Panc1 (cell line): ENCODE data around the gene RLN1. TPM values are rescaled to one million over a fixed set of nuclear protein-coding genes. Genes with fewer than 3 reads are reported as not detected.

Experiments used
- ATAC-seq: fragments of 200-7000 bp; cut with Tn5 transposase; 2 replicates; pipeline ENCODE4 v1.9.1; 2020; ENCODE audit warnings: mild to moderate bottlenecking, moderate library complexity
- BruUV-seq: library from RNA; stranded (reverse); fragments of 400-500 nt; replicated peaks from 2 replicates; lab custom pipeline; 2021; lab: Mats Ljungman, UMichigan
- CTCF ChIA-PET: fragments of 300-600 bp; sonication (Branson Sonifier 250); formaldehyde crosslinking; loops from one replicate; lab custom pipeline; 2022; ENCODE audit warnings: antibody characterized with exemption; lab: Charles Lee
- POLR2A ChIA-PET: fragments of 300-600 bp; sonication (Branson Sonifier 250); formaldehyde crosslinking; loops from one replicate; lab custom pipeline; 2022; ENCODE audit warnings: antibody characterized with exemption; lab: Charles Lee
- DNase-seq: peaks from one replicate; pipeline ENCODE4 v3.0.0-alpha.2; 2010; ENCODE audit warnings: low read depth, low spot score
- H3K27ac ChIP-seq: 2 replicates; pipeline ENCODE4 v1.5.1; 2011; ENCODE audit warnings: mild to moderate bottlenecking, low read length, inconsistent platforms
- H3K27me3 ChIP-seq: fragments of 200-500 bp; sonication (Bioruptor generic); 2 replicates; pipeline ENCODE4 v1.6.0; 2014; ENCODE audit warnings: low read length, inconsistent platforms; ENCODE audit not compliant: control insufficient read depth, insufficient read depth
- H3K36me3 ChIP-seq: fragments of 200-500 bp; sonication (Bioruptor generic); 2 replicates; pipeline ENCODE4 v1.5.1; 2014; ENCODE audit warnings: inconsistent platforms, mild to moderate bottlenecking, low read length, moderate library complexity; ENCODE audit not compliant: control insufficient read depth, insufficient read depth
- H3K4me1 ChIP-seq: 2 replicates; pipeline ENCODE4 v1.5.1; 2011; ENCODE audit warnings: inconsistent platforms, mild to moderate bottlenecking, low read length, moderate library complexity; ENCODE audit not compliant: control insufficient read depth, insufficient read depth
- H3K4me3 ChIP-seq, 2 experiments: 2 replicates each; pipeline ENCODE4 v1.5.1; 2011 to 2012; ENCODE audit warnings: low read depth in 2 of 2, low read length in 2 of 2, mild to moderate bottlenecking in 2 of 2, inconsistent platforms in 1 of 2, moderate library complexity in 1 of 2
- H3K9me3 ChIP-seq: fragments of 200-500 bp; sonication (Bioruptor generic); 2 replicates; pipeline ENCODE4 v1.5.1; 2014; ENCODE audit warnings: low read depth, mild to moderate bottlenecking, inconsistent platforms, low read length, moderate library complexity; ENCODE audit not compliant: control insufficient read depth, insufficient read depth
- CTCF ChIP-seq: fragments of 450-650 bp; IDR thresholded peaks from 2 replicates; pipeline ENCODE4 v1.5.1; 2017; ENCODE audit warnings: mild to moderate bottlenecking
- POLR2AphosphoS5 ChIP-seq: IDR thresholded peaks from 2 replicates; pipeline ENCODE4 v1.6.1; 2012; ENCODE audit warnings: mild to moderate bottlenecking, low read depth, low read length, moderate library complexity
- REST ChIP-seq, 2 experiments: IDR thresholded peaks; 2 replicates each; pipeline ENCODE4 v1.6.1; 2011 to 2012; ENCODE audit warnings: low read depth in 2 of 2, control low read depth in 1 of 2, low read length in 1 of 2, mild to moderate bottlenecking in 1 of 2, moderate library complexity in 1 of 2; ENCODE audit not compliant: insufficient read depth in 1 of 2
- SIN3A ChIP-seq: IDR thresholded peaks from 2 replicates; pipeline ENCODE4 v1.6.1; 2012; ENCODE audit warnings: low read depth, mild to moderate bottlenecking, low read length, moderate library complexity, borderline replicate concordance; ENCODE audit not compliant: insufficient read depth
- TCF7L2 ChIP-seq: IDR thresholded peaks from 2 replicates; pipeline ENCODE4 v1.6.1; 2011; ENCODE audit warnings: mild to moderate bottlenecking, low read depth, low read length, inconsistent platforms
- in situ Hi-C: cut with HindIII; loops from 2 replicates; pipeline ENCODE4 v1.10.0; 2016; ENCODE audit warnings: low sequenced_read_pairs, low pct_unique_long_range_greater_than_20kb
- intact Hi-C: fragments of 100-400 bp; cut with micrococcal nuclease; formaldehyde crosslinking; loops from one replicate; pipeline ENCODE4 v1.10.0; 2022; ENCODE audit not compliant: unreplicated experiment
- total RNA-seq: library from RNA; stranded (reverse); gene quantifications from one replicate; pipeline ENCODE4 v1.2.1, GENCODE V29; 2021; ENCODE audit not compliant: unreplicated experiment

The RLN1 gene
- total RNA-seq, 1 experiment from 2014 or later: not detected

- ChIA-PET POLR2A (no interaction called here), CTCF (no interaction called here)
- no peak overlapping the region for H3K4me3 ChIP-seq
- intact Hi-C loops (no loop called here), in situ Hi-C loops (no loop called here)
- no peaks in the 10 kb centered on the region for H3K9me3 ChIP-seq
- H3K4me1 ChIP-seq: no peaks in the 10 kb centered on the region
- no peaks in the 10 kb centered on the region for H3K36me3 ChIP-seq
- DNase-seq (no peak), ATAC-seq (no peak)
- H3K27ac ChIP-seq: no peak overlapping the region
- no peak for TF ChIP-seq REST (IDR thresholded peaks at IDR 0.05; ENCODE audit: insufficient read depth in 1 of 2, low read depth in 2 of 2, low read length in 1 of 2)
- TF ChIP-seq TCF7L2: no peak
- no peak for TF ChIP-seq POLR2AphosphoS5
- TF ChIP-seq CTCF: no peak
- no peak for TF ChIP-seq SIN3A
- no peaks in the 10 kb centered on the region for H3K27me3 ChIP-seq
- no TSS peak for BruUV-seq
Measured at GRCh38 chr9:5388026-5388819, 48.5 kb upstream of the RLN1 start.

GRCh38 chr9:5384436-5384835, 44.8 kb upstream of the RLN1 start:
- Histone ChIP-seq H3K36me3 (no peaks in the 10 kb centered on the region), H3K27ac (no peak overlapping the region), H3K4me1 (no peaks in the 10 kb centered on the region), H3K4me3 (no peak overlapping the region), H3K27me3 (no peaks in the 10 kb centered on the region), H3K9me3 (no peaks in the 10 kb centered on the region)
- in situ Hi-C loops (no loop called here), intact Hi-C loops (no loop called here)
- DNase-seq (no peak), ATAC-seq (no peak)
- ChIA-PET POLR2A (no interaction called here), CTCF (no interaction called here)
- no peak for TF ChIP-seq SIN3A
- TF ChIP-seq TCF7L2: no peak
- no peak for TF ChIP-seq CTCF
- TF ChIP-seq POLR2AphosphoS5: no peak
- no peak for TF ChIP-seq REST (IDR thresholded peaks at IDR 0.05; ENCODE audit: insufficient read depth in 1 of 2, low read depth in 2 of 2, low read length in 1 of 2)
- BruUV-seq: no TSS peak
